GM18907 (cell line): ENCODE data around the gene APOC1.
"Not testable (repeated sequence)": the region's sequence is repeated elsewhere in the genome, so short reads cannot be mapped to it uniquely, and the experiment has no call there.

ENCODE experiments used
- ATAC-seq: cut with Tn5 transposase; IDR thresholded peaks from one replicate; pipeline ENCODE4 v1.9.1; 2021; ENCODE audit warnings: mild to moderate bottlenecking, moderate library complexity; ENCODE audit not compliant: unreplicated experiment

APOC1 gene

DNA sequence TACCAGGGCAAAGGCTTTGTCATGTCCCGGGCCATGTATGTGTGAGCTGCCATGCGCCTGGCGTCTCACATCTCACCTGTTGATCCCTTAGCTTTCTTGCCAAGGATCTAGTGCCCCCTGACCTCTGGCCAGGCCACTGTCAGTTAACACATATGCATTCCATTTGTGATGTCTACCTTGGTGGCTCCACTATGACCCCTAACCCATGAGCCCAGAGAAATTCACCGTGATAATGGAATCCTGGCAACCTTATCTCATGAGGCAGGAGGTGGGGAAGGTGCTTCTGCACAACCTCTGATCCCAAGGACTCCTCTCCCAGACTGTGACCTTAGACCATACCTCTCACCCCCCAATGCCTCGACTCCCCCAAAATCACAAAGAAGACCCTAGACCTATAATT lies 26.1 kb upstream of the APOC1 start:
- not testable (repeated sequence) for ATAC-seq

DNA sequence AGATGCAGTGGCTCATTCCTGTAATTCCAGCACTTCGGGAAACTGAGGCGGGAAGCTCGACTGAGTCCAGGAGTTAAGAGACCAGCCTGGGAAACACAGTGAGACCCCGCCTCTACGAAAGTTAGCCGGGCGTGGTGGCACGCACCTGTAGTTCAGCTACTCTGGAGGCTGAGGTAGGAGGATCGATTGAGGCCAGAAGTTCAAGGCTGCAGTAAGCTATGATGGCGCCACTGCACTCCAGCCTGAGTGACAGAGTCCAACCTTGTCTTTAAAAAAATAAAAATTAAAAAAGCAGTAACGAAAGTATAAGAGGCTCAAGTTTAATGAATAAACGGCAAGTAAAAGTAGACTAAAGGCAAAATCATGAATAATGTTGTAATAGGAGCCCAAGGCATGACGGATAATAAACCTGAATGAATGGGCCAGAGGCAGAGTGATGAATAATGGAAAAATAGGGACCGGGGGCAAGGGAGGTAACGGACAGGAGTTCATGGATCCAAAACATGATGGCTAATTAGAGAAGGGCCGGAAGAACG lies 24.5 kb upstream of the APOC1 start:
- no peak for ATAC-seq

- peak; percentile 83 for ATAC-seq
Measured at GRCh38 chr19:44890366-44891015, 23.9 kb upstream of the APOC1 start.

- peak; percentile 67 for ATAC-seq
Measured at GRCh38 chr19:44891016-44891882, 23.2 kb upstream of the APOC1 start, which contains the start of gene TOMM40. TSS of gene TOMM40 (plus strand) at chr19:44891254. CDS start at chr19:44891416, 162 bp downstream.

DNA sequence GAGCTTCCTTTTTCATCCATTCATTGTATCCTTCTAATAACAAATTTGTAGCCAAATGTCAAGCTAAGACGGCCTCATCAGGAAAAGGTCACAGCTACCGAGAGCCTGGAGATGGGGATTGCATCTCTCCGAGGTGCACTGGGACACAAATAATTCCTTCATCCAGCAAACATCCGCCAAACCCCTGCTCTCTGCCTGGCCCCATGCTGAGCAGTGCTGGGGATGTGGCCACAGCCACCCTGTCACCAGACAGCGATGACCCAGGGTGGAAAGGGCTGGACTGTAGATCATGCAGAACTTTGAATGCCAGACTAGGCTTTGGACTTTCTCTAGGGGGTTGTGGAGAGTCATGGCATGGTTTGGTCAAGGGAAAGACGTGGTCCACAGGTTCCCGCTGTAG lies 21.5 kb upstream of the APOC1 start:
- ATAC-seq, result no peak

DNA sequence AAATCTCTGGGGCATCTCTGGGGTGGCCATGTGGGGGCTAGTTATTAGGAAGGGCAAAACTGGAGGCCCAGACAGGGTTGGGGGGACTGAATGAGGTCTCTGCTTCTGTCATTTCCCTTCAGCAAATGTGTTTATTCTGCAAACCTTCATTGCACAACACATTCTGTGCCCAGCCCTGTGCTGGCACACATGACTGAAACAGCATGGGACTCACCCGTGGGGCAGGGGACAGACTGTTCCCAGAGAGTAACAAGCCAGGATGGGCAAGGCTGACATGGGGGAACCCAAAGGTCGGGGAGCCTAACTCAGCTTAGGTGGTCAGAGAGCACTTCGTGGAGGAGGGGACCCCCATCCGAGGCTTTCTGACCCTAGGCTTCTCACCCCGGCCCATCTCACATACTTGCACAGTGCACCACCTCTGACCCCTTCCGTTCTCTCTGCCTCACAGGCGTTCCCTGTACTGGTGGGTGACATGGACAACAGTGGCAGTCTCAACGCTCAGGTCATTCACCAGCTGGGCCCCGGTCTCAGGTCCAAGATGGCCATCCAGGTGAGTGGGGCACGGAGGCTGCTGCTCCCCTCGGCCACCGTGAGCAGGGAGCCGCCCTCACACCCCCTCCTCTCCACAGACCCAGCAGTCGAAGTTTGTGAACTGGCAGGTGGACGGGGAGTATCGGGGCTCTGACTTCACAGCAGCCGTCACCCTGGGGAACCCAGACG lies 20.9 kb upstream of the APOC1 start:
- no peak for ATAC-seq

- ATAC-seq, result no peak
Measured at GRCh38 chr19:44894052-44894400, 20.4 kb upstream of the APOC1 start.

DNA sequence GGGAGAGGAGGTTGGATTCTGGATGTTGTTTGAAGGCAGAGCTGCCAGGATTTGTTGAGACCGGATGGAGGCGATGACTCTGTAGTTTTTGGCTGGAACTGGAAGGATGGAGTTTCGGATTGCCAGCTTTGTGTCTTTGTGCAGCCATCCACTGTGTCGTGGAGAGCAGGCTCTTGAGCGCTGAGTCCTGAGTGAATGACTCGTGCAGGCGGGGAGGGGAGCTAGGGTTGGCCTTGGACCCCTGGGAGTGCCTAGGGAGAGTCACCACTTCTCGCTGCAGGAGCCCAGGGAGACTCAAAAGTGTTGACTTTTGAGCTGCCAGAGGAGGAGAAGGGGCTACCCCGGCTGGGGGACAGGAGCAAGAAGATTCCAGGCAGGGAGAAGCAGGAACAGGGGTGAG lies 19.5 kb upstream of the APOC1 start:
- ATAC-seq, result no peak

GRCh38 chr19:44897835-44898234 lies 16.6 kb upstream of the APOC1 start:
- ATAC-seq, result no peak

- no peak for ATAC-seq
Measured at GRCh38 chr19:44900328-44901244, 13.8 kb upstream of the APOC1 start.

DNA sequence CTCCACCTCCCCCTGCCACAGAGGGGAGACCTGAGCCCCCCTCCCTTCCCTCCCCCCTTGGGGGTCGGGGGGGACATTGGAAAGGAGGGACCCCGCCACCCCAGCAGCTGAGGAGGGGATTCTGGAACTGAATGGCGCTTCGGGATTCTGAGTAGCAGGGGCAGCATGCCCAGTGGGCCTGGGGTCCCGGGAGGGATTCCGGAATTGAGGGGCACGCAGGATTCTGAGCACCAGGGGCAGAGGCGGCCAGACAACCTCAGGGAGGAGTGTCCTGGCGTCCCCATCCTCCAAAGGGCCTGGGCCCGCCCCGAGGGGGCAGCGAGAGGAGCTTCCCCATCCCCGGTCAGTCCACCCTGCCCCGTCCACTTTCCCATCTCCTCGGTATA lies 11.2 kb upstream of the APOC1 start:
- no peak for ATAC-seq

DNA sequence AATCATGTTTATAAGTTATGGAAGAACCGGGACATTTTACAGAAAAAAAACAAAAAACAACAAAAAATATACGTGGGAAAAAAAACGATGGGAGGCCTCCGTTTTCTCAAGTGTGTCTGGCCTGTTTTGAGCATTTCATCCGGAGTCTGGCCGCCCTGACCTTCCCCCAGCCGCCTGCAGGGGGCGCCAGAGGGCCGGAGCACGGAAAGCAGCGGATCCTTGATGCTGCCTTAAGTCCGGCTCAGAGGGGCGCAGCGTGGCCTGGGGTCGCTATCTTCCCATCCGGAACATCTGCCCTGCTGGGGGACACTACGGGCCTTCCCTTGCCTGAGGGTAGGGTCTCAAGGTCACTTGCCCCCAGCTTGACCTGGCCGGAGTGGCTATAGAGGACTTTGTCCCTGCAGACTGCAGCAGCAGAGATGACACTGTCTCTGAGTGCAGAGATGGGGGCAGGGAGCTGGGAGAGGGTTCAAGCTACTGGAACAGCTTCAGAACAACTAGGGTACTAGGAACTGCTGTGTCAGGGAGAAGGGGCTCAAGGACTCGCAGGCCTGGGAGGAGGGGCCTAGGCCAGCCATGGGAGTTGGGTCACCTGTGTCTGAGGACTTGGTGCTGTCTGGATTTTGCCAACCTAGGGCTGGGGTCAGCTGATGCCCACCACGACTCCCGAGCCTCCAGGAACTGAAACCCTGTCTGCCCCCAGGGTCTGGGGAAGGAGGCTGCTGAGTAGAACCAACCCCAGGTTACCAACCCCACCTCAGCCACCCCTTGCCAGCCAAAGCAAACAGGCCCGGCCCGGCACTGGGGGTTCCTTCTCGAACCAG lies 10.6 kb upstream of the APOC1 start:
- no peak for ATAC-seq

DNA sequence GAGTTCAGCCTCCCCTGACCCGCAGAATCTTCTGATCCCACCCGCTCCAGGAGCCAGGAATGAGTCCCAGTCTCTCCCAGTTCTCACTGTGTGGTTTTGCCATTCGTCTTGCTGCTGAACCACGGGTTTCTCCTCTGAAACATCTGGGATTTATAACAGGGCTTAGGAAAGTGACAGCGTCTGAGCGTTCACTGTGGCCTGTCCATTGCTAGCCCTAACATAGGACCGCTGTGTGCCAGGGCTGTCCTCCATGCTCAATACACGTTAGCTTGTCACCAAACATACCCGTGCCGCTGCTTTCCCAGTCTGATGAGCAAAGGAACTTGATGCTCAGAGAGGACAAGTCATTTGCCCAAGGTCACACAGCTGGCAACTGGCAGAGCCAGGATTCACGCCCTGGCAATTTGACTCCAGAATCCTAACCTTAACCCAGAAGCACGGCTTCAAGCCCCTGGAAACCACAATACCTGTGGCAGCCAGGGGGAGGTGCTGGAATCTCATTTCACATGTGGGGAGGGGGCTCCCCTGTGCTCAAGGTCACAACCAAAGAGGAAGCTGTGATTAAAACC lies 9.9 kb upstream of the APOC1 start:
- ATAC-seq, result no peak

GRCh38 chr19:44905437-44906160 lies 8.8 kb upstream of the APOC1 start, which contains the start of gene APOE:
TSS of gene APOE (plus strand) at chr19:44905796. CDS start at chr19:44906625, 829 bp downstream.
- ATAC-seq, result no peak

DNA sequence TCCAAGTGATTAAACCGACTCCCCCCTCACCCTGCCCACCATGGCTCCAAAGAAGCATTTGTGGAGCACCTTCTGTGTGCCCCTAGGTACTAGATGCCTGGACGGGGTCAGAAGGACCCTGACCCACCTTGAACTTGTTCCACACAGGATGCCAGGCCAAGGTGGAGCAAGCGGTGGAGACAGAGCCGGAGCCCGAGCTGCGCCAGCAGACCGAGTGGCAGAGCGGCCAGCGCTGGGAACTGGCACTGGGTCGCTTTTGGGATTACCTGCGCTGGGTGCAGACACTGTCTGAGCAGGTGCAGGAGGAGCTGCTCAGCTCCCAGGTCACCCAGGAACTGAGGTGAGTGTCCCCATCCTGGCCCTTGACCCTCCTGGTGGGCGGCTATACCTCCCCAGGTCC lies 6.8 kb upstream of the APOC1 start:
- ATAC-seq, result no peak

DNA sequence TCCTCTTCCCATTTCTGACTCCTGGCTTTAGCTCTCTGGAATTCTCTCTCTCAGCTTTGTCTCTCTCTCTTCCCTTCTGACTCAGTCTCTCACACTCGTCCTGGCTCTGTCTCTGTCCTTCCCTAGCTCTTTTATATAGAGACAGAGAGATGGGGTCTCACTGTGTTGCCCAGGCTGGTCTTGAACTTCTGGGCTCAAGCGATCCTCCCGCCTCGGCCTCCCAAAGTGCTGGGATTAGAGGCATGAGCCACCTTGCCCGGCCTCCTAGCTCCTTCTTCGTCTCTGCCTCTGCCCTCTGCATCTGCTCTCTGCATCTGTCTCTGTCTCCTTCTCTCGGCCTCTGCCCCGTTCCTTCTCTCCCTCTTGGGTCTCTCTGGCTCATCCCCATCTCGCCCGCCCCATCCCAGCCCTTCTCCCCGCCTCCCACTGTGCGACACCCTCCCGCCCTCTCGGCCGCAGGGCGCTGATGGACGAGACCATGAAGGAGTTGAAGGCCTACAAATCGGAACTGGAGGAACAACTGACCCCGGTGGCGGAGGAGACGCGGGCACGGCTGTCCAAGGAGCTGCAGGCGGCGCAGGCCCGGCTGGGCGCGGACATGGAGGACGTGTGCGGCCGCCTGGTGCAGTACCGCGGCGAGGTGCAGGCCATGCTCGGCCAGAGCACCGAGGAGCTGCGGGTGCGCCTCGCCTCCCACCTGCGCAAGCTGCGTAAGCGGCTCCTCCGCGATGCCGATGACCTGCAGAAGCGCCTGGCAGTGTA lies 6.2 kb upstream of the APOC1 start:
- no peak for ATAC-seq

GRCh38 chr19:44908836-44909261 lies 5.6 kb upstream of the APOC1 start:
- no peak for ATAC-seq

GRCh38 chr19:44909775-44910174 lies 4.6 kb upstream of the APOC1 start:
- no peak for ATAC-seq
